LNCaP clone FGC (cell line): ENCODE data around the gene AURKAIP1.
"Not testable (repeated sequence)": the region's sequence is repeated elsewhere in the genome, so short reads cannot be mapped to it uniquely, and the experiment has no call there.

Source experiments
- DNase-seq: peaks from one replicate; pipeline ENCODE4 v3.0.0-alpha.2; 2011; ENCODE audit warnings: low read depth
- H3K4me3 ChIP-seq: 2 replicates; pipeline ENCODE4 v1.5.1; 2011; ENCODE audit warnings: mild to moderate bottlenecking, low read depth, low read length, control low read depth
- TF ChIP-seq, protein P1 (sequence below): IDR thresholded peaks from 2 replicates; pipeline ENCODE4 v1.5.1; 2012; ENCODE audit warnings: mild to moderate bottlenecking; ENCODE audit not compliant: control insufficient read depth, insufficient read depth; ENCODE audit errors: extremely low read depth

AURKAIP1 gene

DNA sequence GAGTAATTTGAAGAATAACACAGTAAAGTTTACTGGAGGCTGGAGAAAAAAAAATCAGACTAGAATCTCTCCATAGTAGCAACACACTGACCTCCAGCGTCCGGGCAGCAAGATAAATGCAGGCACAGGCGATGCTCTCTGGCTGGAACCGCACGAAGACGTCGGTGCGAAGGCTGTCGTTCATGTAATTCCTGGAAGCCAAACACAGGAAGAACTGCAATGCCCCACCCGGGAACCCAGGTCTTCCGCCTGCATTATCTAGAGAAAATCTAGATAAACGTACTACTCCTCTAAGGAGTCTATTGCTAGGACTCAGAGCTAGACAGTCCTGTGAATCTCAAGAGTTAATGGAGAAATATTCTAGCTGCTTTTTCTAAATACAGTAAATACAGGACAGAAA lies 15.7 kb upstream of the AURKAIP1 start:
- DNase-seq: no peak
- no peak overlapping the region for H3K4me3 ChIP-seq
- TF ChIP-seq, protein P1, sequence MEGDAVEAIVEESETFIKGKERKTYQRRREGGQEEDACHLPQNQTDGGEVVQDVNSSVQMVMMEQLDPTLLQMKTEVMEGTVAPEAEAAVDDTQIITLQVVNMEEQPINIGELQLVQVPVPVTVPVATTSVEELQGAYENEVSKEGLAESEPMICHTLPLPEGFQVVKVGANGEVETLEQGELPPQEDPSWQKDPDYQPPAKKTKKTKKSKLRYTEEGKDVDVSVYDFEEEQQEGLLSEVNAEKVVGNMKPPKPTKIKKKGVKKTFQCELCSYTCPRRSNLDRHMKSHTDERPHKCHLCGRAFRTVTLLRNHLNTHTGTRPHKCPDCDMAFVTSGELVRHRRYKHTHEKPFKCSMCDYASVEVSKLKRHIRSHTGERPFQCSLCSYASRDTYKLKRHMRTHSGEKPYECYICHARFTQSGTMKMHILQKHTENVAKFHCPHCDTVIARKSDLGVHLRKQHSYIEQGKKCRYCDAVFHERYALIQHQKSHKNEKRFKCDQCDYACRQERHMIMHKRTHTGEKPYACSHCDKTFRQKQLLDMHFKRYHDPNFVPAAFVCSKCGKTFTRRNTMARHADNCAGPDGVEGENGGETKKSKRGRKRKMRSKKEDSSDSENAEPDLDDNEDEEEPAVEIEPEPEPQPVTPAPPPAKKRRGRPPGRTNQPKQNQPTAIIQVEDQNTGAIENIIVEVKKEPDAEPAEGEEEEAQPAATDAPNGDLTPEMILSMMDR: no peak

DNA sequence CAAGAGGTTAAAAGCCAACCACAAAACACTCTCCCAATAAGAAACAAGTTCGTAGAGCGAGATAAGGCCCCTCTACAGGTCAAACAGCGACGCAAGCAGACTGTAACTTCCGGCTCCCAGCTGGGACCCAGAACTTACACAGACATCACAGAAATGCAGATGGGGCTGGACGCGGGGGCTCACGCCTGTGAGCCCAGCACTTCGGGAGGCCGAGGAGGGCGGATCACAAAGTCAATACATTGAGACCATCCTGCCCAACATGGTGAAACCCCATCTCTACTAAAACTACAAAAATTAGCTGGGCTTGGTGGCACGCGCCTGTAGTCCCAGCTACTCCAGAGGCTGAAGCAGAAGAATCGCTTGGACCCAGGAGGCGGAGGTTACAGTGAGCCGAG lies 13.1 kb upstream of the AURKAIP1 start:
- DNase-seq: no peak
- H3K4me3 ChIP-seq: no peak overlapping the region
- TF ChIP-seq, protein P1: no peak

DNA sequence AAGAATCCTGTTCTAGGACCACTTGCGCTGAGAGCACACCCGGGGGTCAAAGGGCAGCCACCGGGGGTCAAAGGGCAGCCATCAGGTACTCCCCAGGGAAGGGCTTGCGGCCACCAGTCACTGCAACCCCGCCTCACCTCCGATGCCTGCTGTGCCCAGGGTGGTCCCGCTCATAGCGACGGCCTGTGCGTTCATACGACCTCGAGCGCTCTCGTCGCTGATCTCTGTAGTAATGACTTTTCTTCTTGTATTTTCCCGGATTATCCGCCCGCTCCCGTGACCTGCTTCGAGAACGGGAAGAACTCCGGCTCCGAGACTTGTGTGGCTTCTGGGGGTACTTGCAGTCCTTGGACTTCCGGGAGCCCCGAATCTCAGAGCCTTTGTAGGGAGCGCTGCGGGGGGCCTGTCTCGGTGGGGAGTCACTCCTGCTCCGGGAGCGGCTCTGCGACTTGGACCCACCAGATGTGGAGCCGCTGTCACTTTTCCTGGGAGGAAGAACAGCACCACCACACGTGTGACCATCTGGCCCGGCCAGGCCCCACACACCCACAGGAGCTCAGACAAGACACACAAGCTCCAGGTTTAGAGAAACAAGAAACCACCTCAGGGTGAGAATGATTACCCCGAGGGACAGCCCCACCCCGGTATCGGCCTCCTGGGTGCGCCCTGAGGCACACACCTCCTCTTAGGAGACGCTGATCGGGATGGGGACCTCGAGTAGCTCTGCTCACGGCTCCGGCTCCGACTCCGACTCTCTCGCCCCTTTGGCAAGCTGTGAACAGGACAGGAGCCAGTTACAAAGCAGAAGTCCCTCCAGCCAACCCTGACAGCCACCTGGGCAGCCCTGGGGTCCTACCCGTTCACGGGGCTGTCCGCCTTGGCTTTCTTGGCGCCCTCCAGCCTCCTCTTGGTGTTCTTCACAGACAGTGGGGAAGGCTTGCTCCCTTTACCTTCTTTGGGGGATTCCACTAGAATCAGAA lies 12.4 kb upstream of the AURKAIP1 start:
- TF ChIP-seq, protein P1: no peak
- H3K4me3 ChIP-seq: no peak overlapping the region
- DNase-seq: no peak

DNA sequence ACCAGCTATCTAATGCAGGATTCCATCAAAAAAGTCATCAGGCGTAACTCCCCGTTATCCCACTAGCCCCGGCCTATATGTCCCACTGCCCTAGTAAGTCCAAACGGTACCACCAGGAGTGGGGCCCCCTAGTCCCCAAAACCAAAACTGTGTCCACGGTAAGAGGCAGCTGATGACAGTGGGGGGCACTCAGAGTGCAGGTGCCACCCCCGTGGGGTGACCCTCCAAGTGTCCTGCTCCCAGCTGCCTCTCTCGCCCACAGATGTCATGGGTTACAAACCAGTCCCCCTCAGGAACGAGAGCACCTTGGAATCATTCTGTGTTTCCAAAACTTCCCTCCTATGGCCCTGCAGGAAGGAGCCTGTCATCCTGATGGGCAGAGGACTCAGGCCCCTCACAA lies 10.9 kb upstream of the AURKAIP1 start:
- TF ChIP-seq, protein P1: no peak
- no peak overlapping the region for H3K4me3 ChIP-seq

DNA sequence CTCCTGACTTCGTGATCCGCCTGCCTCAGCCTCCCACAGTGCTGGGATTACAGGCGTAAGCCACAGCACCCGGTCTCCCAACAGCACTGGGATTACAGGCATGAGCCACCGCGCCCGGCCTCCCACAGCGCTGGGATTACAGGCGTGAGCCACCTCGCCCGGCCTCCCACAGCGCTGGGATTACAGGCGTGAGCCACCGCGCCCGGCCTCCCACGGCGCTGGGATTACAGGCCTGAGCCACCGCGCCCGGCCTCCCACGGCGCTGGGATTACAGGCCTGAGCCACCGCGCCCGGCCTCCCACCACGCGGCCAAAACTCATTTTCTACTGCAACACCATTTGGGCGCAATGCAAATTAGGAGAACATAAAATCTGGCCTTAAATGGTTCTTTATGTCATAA lies 10.3 kb upstream of the AURKAIP1 start:
- H3K4me3 ChIP-seq, DNase-seq: not testable (repeated sequence)

More for the DNA sequence above, 10.9 kb upstream of the AURKAIP1 start:
- DNase-seq: no peak

DNA sequence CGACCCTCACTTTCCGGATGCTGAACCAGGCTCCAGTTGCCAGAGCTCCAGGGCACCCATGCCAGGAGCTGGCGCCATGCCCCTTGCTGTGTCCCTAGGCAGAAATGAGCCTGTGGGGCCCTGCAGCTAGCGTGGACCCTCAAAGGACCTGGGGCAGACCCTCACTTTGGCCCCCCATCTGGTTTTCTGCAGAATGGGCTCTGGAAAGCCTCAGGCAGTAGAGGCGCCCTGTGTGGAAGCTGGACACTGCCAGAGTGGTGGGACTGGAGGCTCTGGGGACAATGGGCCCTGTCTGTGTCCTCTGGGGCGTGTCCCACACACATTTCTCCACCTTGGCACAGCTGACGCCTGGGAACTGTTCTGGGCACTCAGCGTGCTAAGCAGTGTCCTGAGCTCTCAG lies 6.3 kb upstream of the AURKAIP1 start:
- no peak for DNase-seq
- TF ChIP-seq, protein P1: no peak
- H3K4me3 ChIP-seq: no peak overlapping the region

DNA sequence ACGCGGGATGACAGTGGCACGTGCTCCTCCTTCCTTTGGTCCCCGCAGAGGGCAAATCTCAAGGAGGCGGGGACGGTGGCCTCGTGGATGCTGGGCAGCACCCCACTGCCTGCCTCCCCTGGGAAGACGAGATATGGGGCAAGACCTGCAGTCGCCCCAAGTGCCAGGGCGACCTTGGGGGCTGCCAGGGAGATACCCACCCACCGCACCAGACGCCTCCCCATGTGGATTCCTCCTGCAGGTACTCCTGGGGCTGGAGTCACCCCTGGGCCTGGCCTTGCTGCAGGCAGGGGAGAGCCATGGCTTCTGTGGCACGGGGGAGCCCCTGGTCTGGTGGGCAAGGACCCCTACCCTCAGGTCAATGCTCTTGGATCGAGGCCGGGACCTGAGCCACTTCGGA lies 5.9 kb upstream of the AURKAIP1 start:
- DNase-seq: no peak
- no peak overlapping the region for H3K4me3 ChIP-seq
- TF ChIP-seq, protein P1: no peak
